Left ventricle myocardium superior (tissue), 1 donor: ENCODE measurements around the gene DGKH. TPM values are rescaled to one million over a fixed set of nuclear protein-coding genes. Genes with fewer than 3 reads are reported as not detected.
"Not testable (repeated sequence)": the region's sequence is repeated elsewhere in the genome, so short reads cannot be mapped to it uniquely, and the experiment has no call there.

Source experiments
- ATAC-seq: fragments of 200-7000 bp; cut with Tn5 transposase; one replicate; pipeline ENCODE4 v1.9.1; 2020; ENCODE audit warnings: mild to moderate bottlenecking, moderate library complexity
- DNase-seq: peaks from one replicate; pipeline ENCODE4 v3.0.0-alpha.2; 2020
- intact Hi-C: fragments of 100-400 bp; cut with micrococcal nuclease; formaldehyde crosslinking; loops from one replicate; pipeline ENCODE4 v1.11.0; 2022
- total RNA-seq: library from RNA; stranded (reverse); fragmentation: NEBNext Ultra II Directional; extraction: Animal tissue kit (Norgen Biotek cat#: 25700); gene quantifications from one replicate; pipeline ENCODE4 v1.2.1, GENCODE V29; 2021
- donor health status: DM: no; HTN: yes; CAD: no; lungs with severe emphysema.

The DGKH gene
- total RNA-seq, 1 donor from 2014 or later: 5.2 TPM

- intact Hi-C loops: no loop called here
Measured at GRCh38 chr13:42065414-42065813, 17.0 kb downstream of the DGKH start.

GRCh38 chr13:42066542-42066941, 18.1 kb downstream of the DGKH start:
- intact Hi-C loops: no loop called here
- DNase-seq (no peak), ATAC-seq (no peak)

More at GRCh38 chr13:42065414-42065813, 17.0 kb downstream of the DGKH start:
- ATAC-seq (no peak), DNase-seq (no peak)

- DNase-seq (no peak), ATAC-seq (no peak)
- intact Hi-C loops: no loop called here
Measured at GRCh38 chr13:42068886-42069285, 20.4 kb downstream of the DGKH start.

- intact Hi-C loops, DNase-seq, ATAC-seq: not testable (repeated sequence)
Measured at GRCh38 chr13:42070599-42070998, 22.2 kb downstream of the DGKH start.

GRCh38 chr13:42071179-42071578, 22.7 kb downstream of the DGKH start:
- ATAC-seq, DNase-seq, intact Hi-C loops: not testable (repeated sequence)

GRCh38 chr13:42071672-42072419, 23.4 kb downstream of the DGKH start:
- ATAC-seq (no peak), DNase-seq (no peak)
- intact Hi-C loops: no loop called here

- DNase-seq: no peak
- intact Hi-C loops: no loop called here
- ATAC-seq: peak; percentile 66
Measured at GRCh38 chr13:42073683-42074082, 25.2 kb downstream of the DGKH start.

GRCh38 chr13:42075517-42075916, 27.1 kb downstream of the DGKH start:
- DNase-seq (no peak), ATAC-seq (no peak)
- intact Hi-C loops: no loop called here

- intact Hi-C loops: no loop called here
- no peak for ATAC-seq
- no peak for DNase-seq
Measured at GRCh38 chr13:42076309-42076713, 27.9 kb downstream of the DGKH start.

- DNase-seq: no peak
- intact Hi-C loops: no loop called here
- ATAC-seq: peak; percentile 84
Measured at GRCh38 chr13:42078128-42078808, 29.8 kb downstream of the DGKH start.

GRCh38 chr13:42083138-42083770, 34.8 kb downstream of the DGKH start:
- intact Hi-C loops: no loop called here
- ATAC-seq: no peak
- no peak for DNase-seq

GRCh38 chr13:42084722-42085121, 36.3 kb downstream of the DGKH start:
- DNase-seq (no peak), ATAC-seq (no peak)
- intact Hi-C loops: no loop called here

- no peak for ATAC-seq
- intact Hi-C loops: no loop called here
- DNase-seq: no peak
Measured at GRCh38 chr13:42086582-42086981, 38.1 kb downstream of the DGKH start.

GRCh38 chr13:42094516-42095040, 46.1 kb downstream of the DGKH start:
- DNase-seq: no peak
- intact Hi-C loops: no loop called here
- ATAC-seq: no peak

GRCh38 chr13:42096222-42096621, 47.8 kb downstream of the DGKH start:
- intact Hi-C loops, ATAC-seq, DNase-seq: not testable (repeated sequence)

GRCh38 chr13:42099962-42100675, 51.7 kb downstream of the DGKH start:
- no peak for ATAC-seq
- DNase-seq: no peak
- intact Hi-C loops: no loop called here

- no peak for ATAC-seq
- no peak for DNase-seq
- intact Hi-C loops: no loop called here
Measured at GRCh38 chr13:42100960-42101359, 52.5 kb downstream of the DGKH start.

- DNase-seq: peak; percentile 47
- intact Hi-C loops: no loop called here
- peak; percentile 61 for ATAC-seq
Measured at GRCh38 chr13:42101821-42102585, 53.6 kb downstream of the DGKH start.
